HFFc6 (cell line): ENCODE measurements around the gene NOS3. TPM values are rescaled to one million over a fixed set of nuclear protein-coding genes. Genes with fewer than 3 reads are reported as not detected.

ENCODE experiments used
- DNase-seq: peaks from one replicate; pipeline ENCODE4 v3.0.0-alpha.2; 2018
- H3K27ac Mint-ChIP-seq: 2 replicates; pipeline ENCODE4 v1.8.0; 2020; ENCODE audit warnings: mild to moderate bottlenecking, mixed read lengths
- H3K27me3 Mint-ChIP-seq: 2 replicates; pipeline ENCODE4 v1.8.0; 2021; ENCODE audit warnings: mild to moderate bottlenecking, moderate library complexity, mixed read lengths; ENCODE audit not compliant: insufficient read depth
- H3K36me3 Mint-ChIP-seq: 2 replicates; pipeline ENCODE4 v1.8.0; 2021; ENCODE audit warnings: low read depth, mixed read lengths
- H3K4me1 Mint-ChIP-seq: 2 replicates; pipeline ENCODE4 v1.8.0; 2020; ENCODE audit warnings: low read depth, mixed read lengths
- H3K4me3 Mint-ChIP-seq: 2 replicates; pipeline ENCODE4 v1.8.0; 2020; ENCODE audit warnings: mild to moderate bottlenecking, moderate library complexity, mixed read lengths
- H3K9me3 Mint-ChIP-seq: 2 replicates; pipeline ENCODE4 v1.8.0; 2020; ENCODE audit warnings: mild to moderate bottlenecking, mixed read lengths
- total RNA-seq, 6 experiments: library from RNA; stranded (reverse); fragmentation: NEBNext Ultra II Directional; extraction: Animal tissue kit (Norgen Biotek cat#: 25700); gene quantifications; 2 replicates in 1 of 6; 3 replicates in 5 of 6; pipeline ENCODE4 v1.2.3, GENCODE V29; 2021
- TF ChIP-seq, protein P1 (sequence below): fragments of 200-600 bp; sonication (generic); IDR thresholded peaks from 2 replicates; pipeline ENCODE4 v1.5.0; 2021; ENCODE audit warnings: antibody characterized with exemption, mild to moderate bottlenecking

The NOS3 gene
- total RNA-seq, 6 experiments from 2014 or later: 0.55 to 3.0 (median 2.0) TPM

DNA sequence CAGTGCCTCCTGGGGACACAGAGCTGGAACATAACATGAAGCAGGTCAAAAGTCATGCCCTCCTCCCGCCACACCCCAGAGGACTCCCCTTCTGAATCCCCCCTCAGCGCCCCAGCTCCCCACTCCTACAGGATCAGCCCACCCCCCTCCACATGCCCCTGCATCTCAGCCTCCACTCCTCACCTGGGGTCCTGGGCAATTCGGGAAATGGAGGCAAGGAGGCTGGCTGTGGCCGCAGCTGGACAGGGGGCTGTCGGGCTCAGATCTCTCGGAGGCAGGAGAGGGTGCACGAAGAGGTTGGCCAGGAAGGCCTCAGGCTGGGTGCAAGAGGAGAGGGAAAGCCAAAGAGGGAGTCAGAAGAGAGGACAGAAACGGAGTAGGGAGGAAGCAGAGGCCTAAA is 25.7 kb downstream of the NOS3 start:
- H3K9me3 Mint-ChIP-seq: no peaks in the 10 kb centered on the region
- no peaks in the 10 kb centered on the region for H3K36me3 Mint-ChIP-seq
- TF ChIP-seq, protein P1, sequence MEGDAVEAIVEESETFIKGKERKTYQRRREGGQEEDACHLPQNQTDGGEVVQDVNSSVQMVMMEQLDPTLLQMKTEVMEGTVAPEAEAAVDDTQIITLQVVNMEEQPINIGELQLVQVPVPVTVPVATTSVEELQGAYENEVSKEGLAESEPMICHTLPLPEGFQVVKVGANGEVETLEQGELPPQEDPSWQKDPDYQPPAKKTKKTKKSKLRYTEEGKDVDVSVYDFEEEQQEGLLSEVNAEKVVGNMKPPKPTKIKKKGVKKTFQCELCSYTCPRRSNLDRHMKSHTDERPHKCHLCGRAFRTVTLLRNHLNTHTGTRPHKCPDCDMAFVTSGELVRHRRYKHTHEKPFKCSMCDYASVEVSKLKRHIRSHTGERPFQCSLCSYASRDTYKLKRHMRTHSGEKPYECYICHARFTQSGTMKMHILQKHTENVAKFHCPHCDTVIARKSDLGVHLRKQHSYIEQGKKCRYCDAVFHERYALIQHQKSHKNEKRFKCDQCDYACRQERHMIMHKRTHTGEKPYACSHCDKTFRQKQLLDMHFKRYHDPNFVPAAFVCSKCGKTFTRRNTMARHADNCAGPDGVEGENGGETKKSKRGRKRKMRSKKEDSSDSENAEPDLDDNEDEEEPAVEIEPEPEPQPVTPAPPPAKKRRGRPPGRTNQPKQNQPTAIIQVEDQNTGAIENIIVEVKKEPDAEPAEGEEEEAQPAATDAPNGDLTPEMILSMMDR: no peak
- H3K4me1 Mint-ChIP-seq: peaks cover 44% of the 10 kb centered on the region
- H3K4me3 Mint-ChIP-seq: no peak overlapping the region
- no peak overlapping the region for H3K27ac Mint-ChIP-seq
- DNase-seq: no peak
- peaks cover 44% of the 10 kb centered on the region for H3K27me3 Mint-ChIP-seq

DNA sequence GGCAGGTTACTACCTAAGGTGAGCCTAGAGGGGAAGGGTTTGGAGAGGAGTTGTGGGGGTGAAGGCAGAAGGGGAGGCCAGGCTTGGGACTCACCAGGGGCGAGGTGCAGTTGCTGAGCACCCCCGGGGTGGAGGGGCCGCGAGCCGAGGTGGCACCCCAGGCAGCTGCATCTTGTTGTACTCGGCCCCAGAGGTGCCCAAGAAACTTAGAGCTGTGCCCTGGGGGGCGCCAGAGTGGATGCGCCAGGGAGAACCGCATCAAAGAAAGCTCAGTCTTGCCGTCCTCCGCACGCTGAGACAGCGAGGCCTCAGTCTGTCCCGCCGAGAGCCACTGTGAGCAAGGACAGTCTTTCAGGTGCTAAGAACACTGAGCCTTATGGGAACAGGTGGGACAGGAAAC is 26.1 kb downstream of the NOS3 start:
- H3K4me3 Mint-ChIP-seq: no peak overlapping the region
- H3K36me3 Mint-ChIP-seq: no peaks in the 10 kb centered on the region
- no peaks in the 10 kb centered on the region for H3K9me3 Mint-ChIP-seq
- no peak for DNase-seq
- TF ChIP-seq, protein P1: no peak
- no peak overlapping the region for H3K27ac Mint-ChIP-seq
- H3K4me1 Mint-ChIP-seq: peaks cover 41% of the 10 kb centered on the region
- peaks cover 44% of the 10 kb centered on the region for H3K27me3 Mint-ChIP-seq

DNA sequence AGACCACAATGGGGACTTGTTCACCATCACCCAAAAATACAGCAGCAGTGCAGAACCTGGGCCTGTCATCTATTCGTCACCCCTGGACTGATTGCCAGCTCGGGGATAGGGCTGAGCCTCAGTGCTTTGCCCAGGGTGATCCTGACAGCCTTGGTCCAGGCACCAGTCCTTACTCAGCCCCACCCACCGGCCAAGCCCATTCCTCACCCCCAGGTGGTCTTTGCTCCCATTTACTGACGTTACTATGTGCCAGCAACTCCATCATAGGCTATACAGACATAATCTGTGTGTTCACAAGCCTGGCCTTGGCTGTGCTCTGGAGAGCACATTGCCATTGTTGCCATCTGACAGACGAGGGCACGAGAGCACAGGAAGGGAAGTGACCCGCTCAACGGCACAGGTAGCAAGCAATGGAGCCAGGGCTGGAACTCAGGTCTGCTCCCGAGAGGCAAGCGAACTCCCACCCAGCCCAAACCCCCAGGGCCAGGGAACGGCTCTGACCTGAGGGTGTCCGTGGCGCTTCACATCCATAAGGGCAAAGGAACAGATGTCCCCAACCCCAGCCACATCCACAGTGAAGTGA is 26.6 kb downstream of the NOS3 start:
- Mint-ChIP-seq H3K4me1 (peaks cover 36% of the 10 kb centered on the region), H3K36me3 (no peaks in the 10 kb centered on the region), H3K27ac (no peak overlapping the region), H3K27me3 (peaks cover 44% of the 10 kb centered on the region), H3K4me3 (peak overlapping the region; percentile 50; the same call in 1 of the 2 replicates), H3K9me3 (no peaks in the 10 kb centered on the region)
- no peak for DNase-seq
- TF ChIP-seq, protein P1: no peak

DNA sequence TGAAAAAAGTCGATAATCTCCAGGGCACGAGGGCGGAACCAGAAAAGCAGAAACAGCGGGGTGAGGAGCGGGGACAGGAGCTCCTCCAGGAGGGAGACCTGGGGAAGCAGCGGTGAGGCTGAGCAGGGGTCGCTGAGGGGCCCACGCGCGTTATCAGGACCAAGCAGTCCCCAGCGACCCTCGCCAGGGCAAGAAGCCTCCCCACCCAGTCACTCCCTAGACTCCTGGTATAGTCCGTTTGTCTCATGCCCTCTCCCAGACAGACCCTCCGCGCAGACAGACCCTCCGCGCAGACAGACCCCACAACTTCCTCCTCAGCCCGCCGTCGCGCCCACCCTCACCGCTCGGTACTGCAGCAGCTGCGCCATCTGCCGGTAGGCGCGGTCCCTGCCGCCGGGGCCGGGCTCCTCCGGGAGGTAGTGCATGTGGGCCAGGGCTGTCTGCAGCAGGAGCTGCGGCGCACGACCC is 27.2 kb downstream of the NOS3 start:
- Mint-ChIP-seq H3K27me3 (peaks cover 44% of the 10 kb centered on the region), H3K27ac (no peak overlapping the region), H3K36me3 (no peaks in the 10 kb centered on the region), H3K9me3 (no peaks in the 10 kb centered on the region), H3K4me1 (peaks cover 30% of the 10 kb centered on the region), H3K4me3 (peak overlapping the region; percentile 50; the same call in 1 of the 2 replicates)
- TF ChIP-seq, protein P1: peak; percentile 94
- DNase-seq: no peak

DNA sequence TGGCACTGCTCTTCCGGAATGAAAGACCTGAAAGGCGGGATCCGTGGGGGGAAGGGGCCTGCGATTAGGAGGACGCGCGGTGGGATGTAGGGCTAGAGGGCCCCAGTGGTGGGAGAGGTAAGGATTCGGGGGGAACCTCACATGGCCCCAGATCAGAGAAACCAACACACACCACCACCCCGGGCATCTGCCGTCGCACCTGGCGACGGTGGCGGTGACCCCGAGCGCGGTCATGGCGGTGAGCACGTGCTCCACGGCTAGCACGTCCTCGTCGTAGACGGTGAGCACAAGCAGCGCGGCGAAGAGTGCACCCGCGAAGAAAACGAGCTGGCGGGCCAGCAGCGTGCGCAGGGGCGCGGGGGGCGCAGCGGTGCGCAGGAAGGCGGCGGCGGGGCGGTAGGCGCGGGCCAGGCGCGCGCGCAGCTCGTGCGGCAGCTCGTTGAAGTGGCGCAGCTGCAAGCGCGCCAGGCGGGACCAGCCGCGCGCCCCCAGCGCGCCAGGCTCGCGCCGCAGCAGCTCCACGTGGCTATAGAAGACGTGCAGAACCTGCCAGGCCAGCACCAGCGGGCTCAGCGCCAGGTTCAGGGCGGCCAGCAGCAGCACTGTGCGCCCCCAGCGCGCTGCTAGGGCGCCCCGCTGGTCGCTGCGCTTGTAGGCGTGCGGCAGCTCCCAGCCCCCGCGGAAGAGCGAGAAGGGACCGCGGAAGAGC is 27.8 kb downstream of the NOS3 start:
- TF ChIP-seq, protein P1: peak; percentile 56
- Mint-ChIP-seq H3K9me3 (no peaks in the 10 kb centered on the region), H3K27me3 (peaks cover 45% of the 10 kb centered on the region), H3K36me3 (no peaks in the 10 kb centered on the region), H3K27ac (no peak overlapping the region), H3K4me1 (peaks cover 30% of the 10 kb centered on the region), H3K4me3 (peak overlapping the region; percentile 50; the same call in 1 of the 2 replicates)
- DNase-seq: no peak
